Transverse colon (tissue), 4 donors: ENCODE measurements around the gene TMEM187. TPM values are rescaled to one million over a fixed set of nuclear protein-coding genes. Genes with fewer than 3 reads are reported as not detected.
A peak's percentile ranks its signal among the peaks of the same experiment; 100 is the strongest.

ENCODE experiments used
- DNase-seq: peaks from one replicate; pipeline ENCODE4 v3.0.0-alpha.2; 2019
- H3K27ac ChIP-seq, 4 donors: fragments of 200-600 bp; sonication (generic); 2 replicates each; pipeline ENCODE4 v1.5.1; 2016 to 2018; ENCODE audit warnings: inconsistent platforms in 4 of 4
- H3K27me3 ChIP-seq: fragments of 200-600 bp; sonication (generic); 2 replicates; pipeline ENCODE4 v1.5.1; 2017; ENCODE audit warnings: inconsistent platforms
- H3K36me3 ChIP-seq, 4 donors: fragments of 200-600 bp; sonication (generic); 2 replicates each; pipeline ENCODE4 v1.5.1; 2017 to 2019; ENCODE audit warnings: inconsistent platforms in 4 of 4
- H3K4me1 ChIP-seq, 4 donors: fragments of 200-600 bp; sonication (generic); 2 replicates each; pipeline ENCODE4 v1.5.1; 2017 to 2020; ENCODE audit warnings: inconsistent platforms in 4 of 4
- H3K4me3 ChIP-seq, 4 donors: fragments of 200-600 bp; sonication (generic); 1 replicate in 1 of 4; 2 replicates in 3 of 4; pipeline versions ENCODE4 v1.5.1 to v1.6.1; 2017 to 2019; ENCODE audit warnings: inconsistent platforms in 4 of 4
- H3K9me3 ChIP-seq, 2 donors: fragments of 200-600 bp; sonication (generic); 2 replicates each; pipeline ENCODE4 v1.5.1; 2017 to 2019; ENCODE audit warnings: inconsistent platforms in 2 of 2
- CTCF ChIP-seq, 5 experiments: fragments of 200-600 bp in 3 of 5; fragments of 450-650 bp in 2 of 5; sonication (generic) in 3 of 5; IDR thresholded peaks; 1 replicate in 2 of 5; 2 replicates in 3 of 5; pipeline ENCODE4 v1.5.1; 2016 to 2017; ENCODE audit warnings: antibody characterized with exemption in 5 of 5, inconsistent platforms in 3 of 5, mild to moderate bottlenecking in 2 of 5, moderate library complexity in 1 of 5
- EP300 ChIP-seq: sonication (generic); formaldehyde crosslinking; IDR thresholded peaks from one replicate; pipeline ENCODE4 v1.6.1; 2017; ENCODE audit warnings: antibody characterized with exemption, low read depth
- POLR2A ChIP-seq: fragments of 450-650 bp; IDR thresholded peaks from one replicate; pipeline ENCODE4 v1.6.1; 2016; ENCODE audit warnings: antibody characterized with exemption, mild to moderate bottlenecking, moderate library complexity
- POLR2AphosphoS5 ChIP-seq, 3 donors: sonication (generic); formaldehyde crosslinking; IDR thresholded peaks; one replicate each; pipeline ENCODE4 v1.6.1; 2016; ENCODE audit warnings: antibody characterized with exemption in 3 of 3
- WGBS, 2 donors: methylation state at CpG; one replicate each; pipeline ENCODE4 v1.1.5; 2018; ENCODE audit warnings: low coverage in 1 of 2; 5-methylcytosine and 5-hydroxymethylcytosine counted together
- in situ Hi-C, 4 donors: fragments of 200-750 bp; cut with MboI; loops; one replicate each; pipeline versions ENCODE4 v1.15.0 to v1.15.1; 2017; ENCODE audit warnings: low sequenced_read_pairs in 3 of 4, low pct_ligation_motif_present in 1 of 4, low pct_unique_long_range_greater_than_20kb in 1 of 4
- intact Hi-C: fragments of 100-400 bp; cut with DNase I; formaldehyde crosslinking; loops from one replicate; pipeline ENCODE4 v1.15.1; 2023; ENCODE audit warnings: low total_unique reads
- total RNA-seq, 4 donors: library from RNA; depleted of rRNA; stranded (reverse); fragments of >200 nt; gene quantifications; one replicate each; pipeline ENCODE4 v1.1.0, GENCODE V29; 2016

TMEM187 gene
- total RNA-seq, 4 donors from 2014 or later, result 1.6 to 11.2 (median 5.5) TPM

- intact Hi-C loops (no loop called here), in situ Hi-C loops (no loop called here)
- H3K36me3 ChIP-seq, result no peaks in the 10 kb centered on the region
- 97% methylated on average over 8 of the region's 8 CpGs; no CpG with 5 or more reads in 1 of the 2 donors for WGBS, 2 donors
- no peak for TF ChIP-seq EP300
- no peak for TF ChIP-seq POLR2A
- no peak for TF ChIP-seq POLR2AphosphoS5 (IDR thresholded peaks at IDR 0.05)
- TF ChIP-seq CTCF (IDR thresholded peaks at IDR 0.05), result no peak
- no peaks in the 10 kb centered on the region for H3K4me1 ChIP-seq
- DNase-seq, result no peak
- H3K27ac ChIP-seq, result no peak overlapping the region
- no peaks in the 10 kb centered on the region for H3K9me3 ChIP-seq
- no peaks in the 10 kb centered on the region for H3K27me3 ChIP-seq
- no peak overlapping the region for H3K4me3 ChIP-seq
These were observed 22.9 kb downstream of the TMEM187 start for GRCh38 chrX:153995504-153995903.

GRCh38 chrX:153999359-154000037 is 26.9 kb downstream of the TMEM187 start:
- TF ChIP-seq POLR2AphosphoS5 (IDR thresholded peaks at IDR 0.05) (no peak), EP300 (no peak), CTCF (IDR thresholded peaks at IDR 0.05) (no peak), POLR2A (no peak)
- no peaks in the 10 kb centered on the region for H3K36me3 ChIP-seq
- H3K4me3 ChIP-seq, result no peak overlapping the region
- H3K9me3 ChIP-seq, result no peaks in the 10 kb centered on the region
- DNase-seq, result no peak
- no peaks in the 10 kb centered on the region for H3K4me1 ChIP-seq
- H3K27me3 ChIP-seq, result no peaks in the 10 kb centered on the region
- WGBS, 2 donors, result 50 to 69% methylated on average over 2 to 18 of the region's 19 CpGs
- peak overlapping the region in 1 of 4 donors; percentile 28 for H3K27ac ChIP-seq
- intact Hi-C loops (no loop called here), in situ Hi-C loops (no loop called here)

- in situ Hi-C loops (no loop called here), intact Hi-C loops (no loop called here)
- DNase-seq, result no peak
- 46% methylated on average over 5 of the region's 5 CpGs; no CpG with 5 or more reads in 1 of the 2 donors for WGBS, 2 donors
- H3K27ac ChIP-seq, result peak overlapping the region in 1 of 4 donors; percentile 28
- no peak overlapping the region for H3K4me3 ChIP-seq
- TF ChIP-seq CTCF (IDR thresholded peaks at IDR 0.05) (no peak), EP300 (no peak), POLR2AphosphoS5 (IDR thresholded peaks at IDR 0.05) (no peak), POLR2A (no peak)
- H3K27me3 ChIP-seq, result no peaks in the 10 kb centered on the region
- no peaks in the 10 kb centered on the region for H3K4me1 ChIP-seq
- H3K36me3 ChIP-seq, result no peaks in the 10 kb centered on the region
- no peaks in the 10 kb centered on the region for H3K9me3 ChIP-seq
These were observed 27.5 kb downstream of the TMEM187 start for GRCh38 chrX:154000051-154000450.

GRCh38 chrX:154002215-154002719 is 29.7 kb downstream of the TMEM187 start:
- intact Hi-C loops, result no loop called here
- H3K27me3 ChIP-seq, result no peaks in the 10 kb centered on the region
- H3K9me3 ChIP-seq, result no peaks in the 10 kb centered on the region
- no peaks in the 10 kb centered on the region for H3K4me1 ChIP-seq
- no peak for TF ChIP-seq POLR2AphosphoS5 (IDR thresholded peaks at IDR 0.05)
- TF ChIP-seq CTCF (IDR thresholded peaks at IDR 0.05), result no peak
- no peak for TF ChIP-seq EP300
- TF ChIP-seq POLR2A, result no peak
- peak; percentile 54 for DNase-seq
- in situ Hi-C loops, result no loop called here
- WGBS, 2 donors, result 82% methylated on average over 17 of the region's 17 CpGs; no CpG with 5 or more reads in 1 of the 2 donors
- H3K36me3 ChIP-seq, result no peaks in the 10 kb centered on the region
- H3K27ac ChIP-seq, result peak overlapping the region in 3 of 4 donors; percentile 29 to 37 (median 34)
- H3K4me3 ChIP-seq, result no peak overlapping the region
